GM19239 (cell line): ENCODE data around the gene FBXL13.
"Not testable (repeated sequence)": the region's sequence is repeated elsewhere in the genome, so short reads cannot be mapped to it uniquely, and the experiment has no call there.

ENCODE experiments used
- DNase-seq: peaks from one replicate; pipeline ENCODE4 v3.0.0; 2011; ENCODE audit warnings: low spot score; ENCODE audit not compliant: insufficient read length
- FAIRE-seq: peaks from 2 replicates; lab custom pipeline; 2011; peaks lifted over from hg19 to GRCh38; lab: Jason Lieb, UNC

FBXL13 gene

DNA sequence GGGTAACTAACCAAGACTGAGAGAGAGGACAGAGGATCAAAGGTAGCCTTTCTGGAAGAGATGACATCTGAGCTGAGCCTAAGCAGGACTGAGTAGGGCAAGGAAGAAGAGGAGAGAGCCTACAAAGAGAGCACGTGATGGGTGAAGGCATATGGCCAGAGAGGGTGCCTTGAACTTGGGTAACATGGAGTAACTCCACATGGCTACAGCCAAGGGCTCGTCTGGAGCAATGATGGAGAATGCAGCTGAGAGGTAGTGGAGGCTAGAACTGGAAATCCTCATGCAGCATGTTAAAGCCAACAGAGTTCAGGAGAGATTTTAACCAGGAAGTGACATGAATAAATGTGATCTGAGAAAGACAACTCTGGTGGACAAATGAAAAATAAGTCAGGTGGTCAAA is 84.0 kb downstream of the FBXL13 start:
- no peak for FAIRE-seq
- no peak for DNase-seq

DNA sequence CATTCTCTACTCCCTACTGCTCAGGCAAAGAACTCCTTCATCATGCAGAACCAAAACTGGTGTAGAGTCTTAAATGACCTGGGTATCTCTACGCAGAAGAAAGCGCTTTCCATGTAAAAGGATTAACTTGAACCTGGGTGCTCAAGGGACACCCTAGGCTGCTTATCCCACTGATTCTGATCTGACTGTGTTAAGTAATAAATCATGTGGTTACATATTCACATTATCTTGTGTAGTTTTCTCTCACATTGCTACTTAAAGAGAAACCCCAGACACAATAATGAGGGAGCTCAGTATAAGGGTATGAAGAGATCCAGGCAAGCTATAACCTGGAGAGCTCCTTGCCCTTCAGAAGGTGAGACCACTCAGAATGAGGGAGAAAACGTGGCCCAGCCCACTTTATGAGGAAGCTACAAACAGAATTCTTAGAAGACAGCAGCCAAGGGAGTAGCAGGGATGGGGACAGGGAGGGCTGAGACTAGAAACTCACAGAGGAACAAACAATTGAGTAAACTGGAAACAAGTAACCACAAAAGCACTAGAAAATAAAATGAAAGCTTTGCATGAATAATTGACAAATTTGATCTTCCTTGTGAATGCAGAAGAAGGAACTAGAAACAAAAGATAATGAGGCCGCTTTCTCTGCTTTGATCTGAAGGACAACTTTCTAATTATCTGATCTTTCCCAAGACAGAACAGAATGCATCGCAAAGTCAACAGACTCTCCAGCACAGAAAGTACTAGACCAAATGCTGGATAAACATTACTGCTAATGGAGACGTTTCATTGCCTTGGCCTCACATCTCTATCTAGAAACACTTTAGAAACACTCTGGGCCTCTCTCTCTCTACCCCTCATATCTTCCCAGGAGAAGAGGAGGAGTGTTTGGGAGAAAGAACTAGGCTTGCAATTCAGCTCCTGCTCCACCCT is 85.7 kb downstream of the FBXL13 start:
- no peak for FAIRE-seq
- no peak for DNase-seq

DNA sequence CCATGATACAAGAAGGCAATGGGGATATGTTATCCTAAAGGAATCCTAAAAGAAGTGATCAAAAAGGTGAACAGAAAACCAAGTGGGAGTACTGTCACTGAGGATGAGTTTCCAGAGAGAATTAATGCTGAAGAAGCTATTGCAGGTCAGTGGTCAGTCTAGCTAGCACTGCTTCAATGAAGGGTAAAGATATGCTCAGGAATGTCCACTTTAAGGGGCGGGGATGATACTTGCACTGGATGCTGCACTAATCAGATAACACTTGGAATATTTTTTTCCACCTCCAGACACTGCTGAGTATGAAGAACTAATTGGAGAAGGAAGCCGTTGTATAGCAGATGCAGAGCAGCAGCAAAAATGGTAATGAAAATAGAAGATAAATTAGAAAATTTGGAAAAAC is 86.5 kb downstream of the FBXL13 start:
- FAIRE-seq (no peak), DNase-seq (no peak)

DNA sequence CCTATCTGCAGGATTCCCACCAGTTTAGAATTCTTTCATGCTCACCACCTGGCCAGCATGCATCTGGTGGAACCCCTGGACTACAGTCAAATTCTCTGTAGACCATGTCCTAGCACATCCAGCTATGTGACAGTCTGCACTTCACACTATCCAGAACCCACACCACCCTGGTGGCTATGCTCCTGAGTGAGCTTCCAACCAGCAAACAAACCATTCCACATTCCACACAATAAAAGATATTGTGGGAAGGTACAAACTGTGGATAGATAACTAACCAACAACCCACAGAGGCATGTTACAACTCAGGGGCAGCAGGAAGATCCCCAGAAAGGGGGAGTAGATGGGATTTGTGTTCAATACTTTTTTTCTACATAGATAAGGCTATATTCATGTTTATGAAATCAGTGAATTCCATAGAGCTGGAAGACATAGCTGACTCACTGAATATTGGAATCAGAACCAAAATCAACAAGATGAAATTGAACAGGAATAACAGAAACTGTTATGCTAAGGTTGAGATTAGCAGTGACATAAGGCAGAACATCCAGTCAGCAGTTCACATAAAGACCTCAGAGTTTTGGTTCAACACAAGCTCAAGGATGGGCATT is 89.3 kb downstream of the FBXL13 start:
- FAIRE-seq (no peak), DNase-seq (no peak)

DNA sequence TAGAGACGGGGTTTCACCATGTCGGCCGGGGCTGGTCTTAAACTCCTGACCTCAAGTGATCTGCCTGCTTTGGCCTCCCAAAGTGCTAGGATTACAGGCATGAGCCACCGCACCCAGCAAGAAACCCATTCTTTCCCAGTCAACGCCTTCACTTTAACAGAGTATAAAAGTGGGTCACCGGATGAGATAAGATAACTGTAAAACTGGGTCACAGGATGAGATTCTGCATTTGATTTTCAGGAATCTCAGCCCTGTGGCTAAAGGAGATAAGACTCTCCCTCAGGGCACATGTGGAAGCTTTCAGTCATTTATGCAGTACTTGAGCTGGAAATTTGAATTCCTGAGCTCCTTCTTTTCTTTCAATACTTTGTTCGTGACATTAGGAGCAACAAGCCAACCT is 91.0 kb downstream of the FBXL13 start:
- DNase-seq (no peak), FAIRE-seq (no peak)

DNA sequence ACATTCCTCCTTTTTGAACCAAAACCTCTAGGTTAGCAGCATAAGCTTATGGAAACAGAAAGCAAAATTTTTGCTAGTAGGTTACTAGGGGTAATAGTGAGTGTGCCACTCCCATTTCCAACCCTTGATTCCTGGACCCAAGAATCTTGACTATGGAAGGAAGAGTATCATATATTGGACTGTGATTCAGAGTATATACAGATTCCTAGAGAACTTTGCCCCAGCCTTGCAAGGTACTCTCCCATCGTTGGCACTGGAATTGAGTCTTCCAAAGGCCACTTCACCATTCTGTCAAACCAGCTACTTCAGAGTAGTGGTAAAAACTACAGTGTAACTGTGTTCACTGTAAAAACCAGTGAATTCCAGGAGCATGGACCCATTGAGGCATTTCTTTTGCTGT is 92.4 kb downstream of the FBXL13 start:
- DNase-seq (no peak), FAIRE-seq (no peak)

DNA sequence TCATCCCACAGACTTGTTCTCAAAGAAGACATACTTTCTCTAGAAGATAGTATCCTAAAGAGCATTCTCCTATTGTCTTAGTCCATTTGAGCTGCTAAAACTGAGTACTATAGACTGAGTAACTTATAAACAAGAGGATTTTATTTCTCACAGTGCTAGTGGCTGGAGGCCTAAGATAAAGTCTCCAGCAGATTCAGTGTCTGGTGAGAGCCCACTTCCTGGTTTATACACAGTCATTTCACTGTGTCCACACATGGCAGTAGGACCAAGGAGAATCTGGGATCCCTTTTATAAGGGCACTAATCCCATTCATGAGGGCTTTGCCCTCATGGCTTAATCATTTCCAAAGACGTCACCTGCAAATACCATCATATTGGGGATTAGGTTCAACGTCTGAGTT is 93.1 kb downstream of the FBXL13 start:
- DNase-seq (no peak), FAIRE-seq (no peak)

DNA sequence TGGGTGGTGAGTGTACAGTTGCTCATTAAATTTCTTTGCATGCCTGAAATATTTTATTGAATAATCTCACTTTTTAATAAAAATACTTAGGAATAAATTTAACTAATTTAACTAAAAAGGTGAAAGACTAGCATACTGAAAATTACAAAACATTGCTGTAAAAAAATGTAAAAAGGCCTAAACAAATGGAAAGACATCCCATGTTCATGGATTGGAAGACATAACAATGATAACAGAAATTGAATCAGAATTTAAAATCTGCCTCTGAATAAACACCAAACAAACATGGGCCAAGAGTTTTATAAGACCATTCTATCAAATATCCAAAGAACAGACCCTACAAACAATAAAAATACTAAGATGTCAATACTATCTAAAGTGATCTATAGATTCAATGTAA is 94.9 kb downstream of the FBXL13 start:
- FAIRE-seq (no peak), DNase-seq (no peak)

DNA sequence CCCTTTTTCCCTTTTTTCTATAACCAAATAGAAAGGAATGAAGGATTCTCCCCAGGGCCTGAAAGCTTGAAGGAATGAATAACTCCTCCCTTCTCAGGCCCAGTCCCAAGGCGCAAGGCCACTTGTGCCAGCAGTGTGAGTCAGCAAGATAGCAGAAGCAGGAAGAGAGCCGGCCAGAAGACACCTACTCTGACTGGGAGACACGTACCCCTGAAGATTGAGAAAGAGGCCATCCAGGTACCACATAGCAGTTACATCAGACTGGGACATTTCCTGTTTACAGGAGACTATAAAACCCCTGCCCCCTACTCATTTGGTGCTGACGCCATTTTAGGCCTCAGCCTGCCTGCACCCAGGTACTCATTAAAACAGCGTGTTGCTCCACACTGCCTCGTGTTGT is 96.3 kb downstream of the FBXL13 start:
- FAIRE-seq (no peak), DNase-seq (no peak)

DNA sequence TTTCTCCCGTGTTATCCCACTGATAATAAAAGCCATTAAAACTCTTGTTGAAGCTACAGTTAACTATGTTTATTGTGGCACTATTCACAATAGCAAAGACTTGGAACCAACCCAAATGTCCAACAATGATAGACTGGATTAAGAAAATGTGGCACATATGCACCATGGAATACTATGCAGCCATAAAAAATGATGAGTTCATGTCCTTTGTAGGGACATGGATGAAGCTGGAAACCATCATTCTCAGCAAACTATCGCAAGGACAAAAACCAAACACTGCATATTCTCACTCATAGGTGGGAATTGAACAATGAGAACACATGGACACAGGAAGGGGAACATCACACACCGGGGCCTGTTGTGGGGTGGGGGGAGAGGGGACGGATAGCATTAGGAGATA is 97.0 kb downstream of the FBXL13 start:
- not testable (repeated sequence) for FAIRE-seq, DNase-seq

DNA sequence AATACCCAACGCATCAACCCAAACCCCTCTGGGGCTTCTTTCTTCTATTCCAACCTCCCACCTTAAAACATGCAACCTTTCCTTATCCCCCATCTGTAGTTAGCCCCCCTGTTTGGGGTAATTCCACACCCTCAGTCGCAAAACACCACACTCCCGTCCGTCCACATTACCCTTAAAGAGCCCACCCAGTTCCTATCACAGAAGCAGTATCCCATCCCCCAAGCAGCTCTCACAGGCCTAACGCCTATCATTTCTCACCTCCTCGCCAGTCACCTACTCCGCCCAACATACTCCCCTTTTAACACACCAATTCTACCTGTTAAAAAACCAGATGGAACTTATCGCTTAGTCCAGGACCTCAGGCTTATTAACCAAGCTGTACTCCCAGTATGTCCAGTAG is 98.1 kb downstream of the FBXL13 start:
- no peak for FAIRE-seq
- no peak for DNase-seq

DNA sequence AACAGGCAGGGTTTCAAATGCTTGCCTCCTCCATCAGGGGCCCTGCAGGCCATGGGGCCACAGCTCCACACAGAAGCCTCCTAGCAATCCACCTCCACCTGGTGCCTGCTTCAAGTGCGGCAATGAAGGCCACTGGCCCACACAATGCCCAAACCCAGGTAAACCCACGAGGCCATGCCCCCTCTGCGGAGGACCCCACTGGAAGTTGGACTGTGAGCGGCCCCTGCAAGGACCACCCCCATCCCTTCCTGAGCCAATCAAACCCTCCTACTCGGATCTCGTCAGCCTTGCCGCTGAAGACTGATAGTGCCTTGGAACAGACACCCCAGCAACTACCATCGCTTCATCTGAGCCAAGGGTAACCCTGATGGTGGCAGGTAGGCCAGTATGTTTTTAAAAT is 98.7 kb downstream of the FBXL13 start:
- no peak for DNase-seq
- FAIRE-seq: no peak

DNA sequence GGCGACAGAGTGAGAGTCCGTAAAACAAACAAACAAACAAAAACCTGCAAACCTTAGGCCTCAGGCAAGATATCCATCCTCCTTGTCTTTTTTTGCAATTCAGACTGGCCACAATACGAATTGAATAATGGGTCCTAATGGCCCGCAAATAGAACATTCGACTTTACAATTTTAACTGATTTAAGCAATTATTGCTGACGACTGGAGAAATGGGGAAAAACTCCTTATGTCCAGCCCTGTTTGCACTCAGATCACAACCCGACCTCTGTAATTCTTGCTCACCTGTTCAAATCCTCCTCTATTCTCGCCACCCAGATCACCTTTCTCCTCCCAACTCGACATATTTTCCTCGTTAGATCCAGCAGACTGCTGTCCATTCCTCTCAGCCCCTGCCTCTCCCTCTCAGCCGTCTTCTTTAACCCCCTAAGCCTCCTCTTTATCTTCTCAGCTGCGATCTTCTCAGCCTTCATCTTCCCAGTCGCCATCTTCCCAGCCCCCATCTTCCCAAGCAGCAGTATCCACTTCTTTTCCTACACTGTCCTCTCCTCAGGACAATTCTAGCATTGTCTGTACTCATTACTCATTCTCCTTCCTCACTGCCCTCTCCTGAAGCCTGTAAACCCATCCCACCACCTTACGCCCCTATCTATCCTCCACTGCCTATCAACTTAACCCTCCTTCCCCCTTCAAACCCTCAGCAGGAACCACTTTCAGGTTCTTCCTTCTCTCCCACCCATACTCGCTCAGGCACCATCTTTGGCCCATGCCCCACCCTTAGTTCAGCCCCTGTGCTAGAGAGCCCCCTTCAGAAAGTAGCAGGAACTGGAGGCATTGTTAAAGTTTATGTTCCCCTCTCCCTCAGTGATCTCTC is 100.0 kb downstream of the FBXL13 start:
- no peak for DNase-seq

DNA sequence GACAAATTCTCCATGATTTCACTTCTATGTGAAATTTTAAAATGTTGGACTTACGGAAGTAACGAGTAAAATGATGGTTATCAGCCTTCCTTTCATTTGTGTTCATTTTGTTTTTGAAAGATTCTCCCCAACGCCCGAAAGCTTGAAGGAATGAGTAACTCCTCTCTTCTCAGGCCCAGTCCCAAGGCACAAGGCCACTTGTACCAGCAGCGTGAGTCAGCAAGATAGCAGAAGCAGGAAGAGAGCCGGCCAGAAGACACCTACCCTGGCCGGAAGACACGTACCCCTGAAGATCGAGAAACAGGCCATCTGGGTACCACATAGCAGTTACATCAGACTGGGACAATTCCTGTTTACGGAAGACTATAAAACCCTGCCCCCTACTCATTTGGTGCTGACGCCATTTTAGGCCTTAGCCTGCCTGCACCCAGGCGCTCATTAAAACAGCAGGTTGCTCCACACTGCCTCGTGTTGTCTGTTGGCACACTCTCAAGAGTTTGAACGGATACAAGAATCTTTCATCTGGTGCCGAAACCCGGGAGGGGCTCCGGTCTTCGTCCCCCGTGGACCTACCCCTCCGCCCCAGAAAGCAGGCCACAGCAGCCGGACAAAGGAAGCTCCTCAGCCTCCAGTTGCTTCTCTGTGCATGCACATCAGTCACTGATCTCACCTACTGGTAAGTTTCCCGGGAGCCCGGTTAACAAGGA is 101.3 kb downstream of the FBXL13 start:
- DNase-seq: no peak
- no peak for FAIRE-seq

More for the DNA sequence above, 100.0 kb downstream of the FBXL13 start:
- FAIRE-seq: no peak

DNA sequence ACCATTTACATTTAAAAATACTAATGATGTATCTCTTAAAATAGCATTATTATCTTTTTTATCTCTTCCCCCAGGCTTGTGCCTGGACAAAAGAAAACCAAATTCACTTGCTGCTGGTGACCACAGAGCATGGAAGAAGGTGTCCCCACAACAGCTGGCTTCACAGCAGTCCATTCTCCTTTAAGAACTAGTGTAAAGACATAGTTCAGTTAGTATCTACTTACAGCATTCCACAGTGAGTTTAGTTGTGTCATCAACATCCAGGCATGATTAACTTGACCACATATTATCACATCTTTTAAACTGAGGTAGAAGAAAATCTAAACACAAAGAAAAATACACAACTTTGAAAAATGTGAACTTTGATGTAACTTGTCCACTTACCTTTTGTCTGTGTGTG is 106.8 kb downstream of the FBXL13 start:
- no peak for FAIRE-seq
- no peak for DNase-seq

DNA sequence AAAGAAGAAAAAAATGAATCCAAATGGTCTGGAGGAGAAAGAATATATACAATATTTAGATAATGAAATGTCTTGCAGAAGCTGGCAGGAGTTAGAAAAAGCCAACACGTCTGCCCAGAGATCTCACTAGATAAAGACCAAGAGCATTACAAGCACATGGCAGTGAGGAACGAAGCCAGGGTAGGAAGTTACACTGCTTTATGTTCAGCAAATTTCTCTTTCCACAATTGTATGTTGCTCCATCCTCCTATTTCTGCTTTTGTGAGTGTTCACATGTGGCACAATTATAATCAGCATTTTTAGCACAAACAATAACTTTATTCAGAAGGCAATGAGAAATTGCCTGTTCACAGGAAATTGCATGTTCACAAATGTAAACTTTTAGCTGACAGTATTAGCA is 108.1 kb downstream of the FBXL13 start:
- no peak for DNase-seq
- FAIRE-seq: no peak

DNA sequence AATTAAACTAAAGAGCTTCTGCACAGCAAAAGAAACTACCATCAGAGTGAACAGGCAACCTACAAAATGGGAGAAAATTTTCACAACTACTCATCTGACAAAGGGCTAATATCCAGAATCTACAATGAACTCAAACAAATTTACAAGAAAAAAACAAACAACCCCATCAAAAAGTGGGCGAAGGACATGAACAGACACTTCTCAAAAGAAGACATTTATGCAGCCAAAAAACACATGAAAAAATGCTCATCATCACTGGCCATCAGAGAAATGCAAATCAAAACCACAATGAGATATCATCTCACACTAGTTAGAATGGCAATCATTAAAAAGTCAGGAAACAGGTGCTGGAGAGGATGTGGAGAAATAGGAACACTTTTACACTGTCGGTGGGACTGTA is 112.6 kb downstream of the FBXL13 start:
- not testable (repeated sequence) for DNase-seq

DNA sequence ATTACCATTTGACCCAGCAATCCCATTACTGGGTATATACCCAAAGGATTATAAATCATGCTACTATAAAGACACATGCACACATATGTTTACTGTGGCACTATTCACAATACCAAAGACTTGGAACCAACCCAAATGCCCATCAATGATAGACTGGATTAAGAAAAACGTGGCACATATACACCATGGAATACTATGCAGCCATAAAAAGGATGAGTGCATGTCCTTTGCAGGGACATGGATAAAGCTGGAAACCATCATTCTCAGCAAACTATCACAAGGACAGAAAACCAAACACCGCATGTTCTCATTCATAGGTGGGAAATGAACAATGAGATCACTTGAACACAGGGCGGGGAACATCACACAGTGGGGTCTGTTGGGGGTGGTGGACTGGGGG is 116.6 kb downstream of the FBXL13 start:
- DNase-seq, FAIRE-seq: not testable (repeated sequence)

More for the DNA sequence above, 112.6 kb downstream of the FBXL13 start:
- FAIRE-seq: not testable (repeated sequence)

DNA sequence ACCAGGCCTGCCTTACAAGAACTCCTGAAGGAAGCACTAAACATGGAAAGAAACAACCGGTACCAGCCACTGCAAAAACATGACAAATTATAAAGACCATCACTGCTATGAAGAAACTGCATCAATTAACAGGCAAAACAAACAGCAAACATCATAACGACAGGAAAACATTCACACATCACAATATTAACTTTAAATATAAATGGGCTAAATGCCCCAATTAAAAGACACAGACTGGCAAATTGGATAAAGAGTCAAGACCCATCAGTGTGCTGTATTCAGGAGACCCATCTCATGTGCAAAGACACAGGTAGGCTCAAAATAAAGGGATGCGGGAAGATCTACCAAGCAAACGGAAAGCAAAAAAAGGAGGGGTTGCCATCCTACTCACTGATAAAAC is 120.2 kb downstream of the FBXL13 start:
- DNase-seq, FAIRE-seq: not testable (repeated sequence)

DNA sequence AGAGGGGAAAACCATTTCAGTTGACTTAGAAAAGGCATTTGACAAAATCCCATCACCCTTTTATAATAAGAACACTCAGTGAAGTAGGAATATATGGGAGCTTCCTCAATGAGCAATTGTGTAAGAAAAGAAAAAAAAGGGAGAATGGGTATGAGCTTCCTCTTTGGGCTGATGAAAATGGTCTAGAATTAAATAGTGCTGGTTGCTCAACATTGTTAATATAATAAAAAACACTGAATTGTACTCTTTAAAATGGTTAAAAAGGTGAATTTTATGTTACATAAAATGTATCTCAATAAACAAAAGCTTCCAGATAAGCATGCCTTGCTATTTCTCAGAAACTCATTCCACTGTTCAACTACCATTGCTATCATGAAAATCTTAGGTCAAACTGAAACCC is 121.2 kb downstream of the FBXL13 start:
- FAIRE-seq: no peak

More for the DNA sequence above, 121.2 kb downstream of the FBXL13 start:
- no peak for DNase-seq
